ENCODE data around the gene SGCG.

SGCG gene

DNA sequence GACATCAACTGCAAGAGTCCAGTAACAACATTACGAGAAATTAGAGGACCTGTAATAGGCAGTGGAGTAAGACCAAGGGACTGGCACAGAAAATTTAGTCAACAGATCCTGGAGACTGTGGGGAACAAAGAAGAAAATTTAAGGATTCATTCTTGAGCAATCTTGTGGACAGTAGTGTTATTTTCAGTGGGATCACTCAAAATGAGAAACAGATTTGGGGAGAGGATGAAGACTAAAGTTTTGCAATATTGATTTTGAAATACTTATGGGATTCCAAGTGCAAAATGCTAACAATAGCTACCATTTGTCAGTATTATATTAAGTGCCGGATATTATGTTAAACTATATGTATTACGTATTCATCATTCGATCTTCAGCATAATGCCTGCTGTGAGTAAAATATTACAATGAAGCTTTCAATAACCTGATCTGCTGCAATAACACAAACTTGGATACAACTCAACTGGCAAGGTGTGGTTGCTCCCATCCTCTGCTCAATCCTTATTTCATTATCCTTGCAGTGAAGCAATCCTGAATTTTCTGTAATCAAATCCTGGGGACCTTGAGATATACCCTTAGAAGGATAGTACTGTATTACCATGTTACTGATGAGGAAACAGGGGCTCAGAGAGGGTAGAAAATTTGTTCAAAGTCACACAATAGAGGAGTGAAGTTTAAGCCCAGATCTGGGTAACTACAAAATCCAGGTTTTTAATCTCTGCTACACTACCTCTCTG lies 168.6 kb downstream of the SGCG start:
- H3K9me3 ChIP-seq = peaks cover 13% of the 10 kb centered on the region; the same call in 1 of the 2 replicates
- no peaks in the 10 kb centered on the region for H4K20me1 ChIP-seq
- no peak overlapping the region for H3K4me2 ChIP-seq
- no peak overlapping the region for H3K4me3 ChIP-seq
- no peak for TF ChIP-seq Cebpa-rat (IDR thresholded peaks at IDR 0.05)
- H3K27ac ChIP-seq = no peak overlapping the region
- H3K36me3 ChIP-seq = peaks cover 91% of the 10 kb centered on the region
- H3K4me1 ChIP-seq = no peaks in the 10 kb centered on the region
- H3K9ac ChIP-seq = no peak overlapping the region
- no peaks in the 10 kb centered on the region for H3K27me3 ChIP-seq

DNA sequence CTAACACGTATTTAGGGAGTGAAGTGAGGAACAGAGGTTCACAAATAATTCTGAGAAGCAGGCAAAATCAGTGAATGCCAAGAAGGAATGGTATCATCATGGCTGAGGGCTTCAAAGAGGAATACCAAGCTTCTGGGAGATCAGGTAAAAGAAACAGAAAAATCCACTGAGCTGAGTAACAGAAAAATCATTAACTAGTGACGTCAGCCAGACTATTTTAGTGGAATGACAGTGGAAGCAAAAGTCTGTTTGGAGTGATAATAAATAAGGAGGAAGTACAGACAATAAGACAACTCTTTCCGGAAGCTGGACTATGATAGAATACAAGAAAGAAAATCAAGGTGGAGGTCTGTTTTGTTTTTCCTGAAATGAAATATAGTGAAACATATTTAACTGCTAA lies 169.2 kb downstream of the SGCG start:
- Histone ChIP-seq H3K9ac (no peak overlapping the region), H3K27ac (no peak overlapping the region), H3K4me3 (no peak overlapping the region), H3K4me2 (no peak overlapping the region), H3K36me3 (peaks cover 91% of the 10 kb centered on the region), H3K4me1 (no peaks in the 10 kb centered on the region), H3K27me3 (no peaks in the 10 kb centered on the region), H4K20me1 (no peaks in the 10 kb centered on the region), H3K9me3 (peaks cover 13% of the 10 kb centered on the region; the same call in 1 of the 2 replicates)
- TF ChIP-seq Cebpa-rat (IDR thresholded peaks at IDR 0.05) = no peak

DNA sequence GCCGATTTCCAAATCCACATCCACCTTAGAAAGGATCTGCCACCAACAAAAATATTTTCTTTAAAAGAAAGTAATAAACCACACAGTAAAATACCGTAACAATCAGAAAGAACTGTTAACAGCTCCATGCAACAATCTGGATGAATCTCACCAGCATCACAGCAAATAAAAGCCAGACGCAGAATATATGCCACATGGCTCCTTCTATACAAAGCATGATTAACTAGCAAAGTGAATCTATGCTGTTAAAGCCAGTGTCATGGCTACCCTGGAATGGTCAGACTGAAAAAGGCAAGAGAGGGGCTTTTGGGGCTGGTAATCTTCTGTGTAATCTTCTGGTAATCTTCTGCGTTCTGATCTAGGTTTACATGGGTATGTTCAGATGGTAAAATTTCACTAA lies 171.4 kb downstream of the SGCG start:
- H3K27ac ChIP-seq = no peak overlapping the region

DNA sequence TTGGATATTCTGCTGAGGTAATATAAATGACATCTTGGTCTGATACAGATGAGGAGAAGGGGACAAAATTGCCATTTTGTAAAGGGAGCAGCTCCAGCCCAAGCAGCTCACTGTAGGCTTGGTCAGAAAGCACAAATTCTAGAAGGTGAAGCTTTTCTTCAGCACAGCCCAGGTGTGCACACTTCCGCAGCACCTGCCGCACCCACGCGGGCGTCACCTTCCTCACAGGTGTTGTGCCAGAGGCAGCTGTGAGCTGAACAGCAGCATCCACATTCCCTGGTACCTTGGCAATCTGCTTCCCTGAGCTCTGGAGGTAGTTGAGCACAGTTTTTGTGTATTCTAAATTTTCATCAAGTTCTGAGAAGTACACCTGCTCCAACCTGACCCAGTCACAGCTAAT lies 173.7 kb downstream of the SGCG start:
- Histone ChIP-seq H3K4me2 (no peak overlapping the region), H3K9me3 (peaks cover 6% of the 10 kb centered on the region; the same call in 1 of the 2 replicates), H3K36me3 (peaks cover 89% of the 10 kb centered on the region), H3K4me1 (no peaks in the 10 kb centered on the region), H3K27me3 (no peaks in the 10 kb centered on the region), H3K27ac (no peak overlapping the region), H4K20me1 (no peaks in the 10 kb centered on the region), H3K4me3 (no peak overlapping the region), H3K9ac (no peak overlapping the region)
- TF ChIP-seq Cebpa-rat (IDR thresholded peaks at IDR 0.05) = no peak

More for the DNA sequence above, 171.4 kb downstream of the SGCG start:
- Histone ChIP-seq H3K27me3 (no peaks in the 10 kb centered on the region), H3K4me2 (no peak overlapping the region), H3K9ac (no peak overlapping the region), H3K36me3 (peaks cover 95% of the 10 kb centered on the region), H3K9me3 (peaks cover 10% of the 10 kb centered on the region; the same call in 1 of the 2 replicates), H3K4me1 (no peaks in the 10 kb centered on the region), H3K4me3 (no peak overlapping the region), H4K20me1 (no peaks in the 10 kb centered on the region)
- TF ChIP-seq Cebpa-rat (IDR thresholded peaks at IDR 0.05) = no peak

DNA sequence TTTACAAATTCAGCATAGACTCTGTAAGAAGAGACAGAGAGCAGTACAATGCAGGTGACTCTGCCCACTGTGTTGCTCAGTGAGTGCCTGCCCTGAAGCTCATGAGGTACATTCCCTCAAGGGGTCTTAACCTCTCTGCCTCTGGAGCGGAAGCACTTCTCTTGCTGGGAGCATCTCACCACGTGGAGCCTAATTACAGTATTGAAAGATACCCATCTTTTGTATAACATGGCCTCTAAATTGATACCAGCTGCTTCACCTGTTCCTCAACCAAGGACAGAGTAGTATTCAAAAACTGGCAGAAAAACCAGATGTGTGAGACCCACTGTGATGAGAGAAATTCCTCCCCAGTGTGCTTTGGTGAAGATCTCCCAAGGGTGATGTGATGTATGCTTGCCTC lies 175.6 kb downstream of the SGCG start:
- no peak overlapping the region for H3K4me2 ChIP-seq
- no peak overlapping the region for H3K4me3 ChIP-seq
- no peak overlapping the region for H3K27ac ChIP-seq
- H3K4me1 ChIP-seq = no peaks in the 10 kb centered on the region
- no peaks in the 10 kb centered on the region for H3K27me3 ChIP-seq
- 0 out of 2 replicates have a peak, but pooled peaks cover under 1% of the 10 kb centered on the region for H3K9me3 ChIP-seq
- peaks cover 91% of the 10 kb centered on the region for H3K36me3 ChIP-seq
- no peak overlapping the region for H3K9ac ChIP-seq
- no peak for TF ChIP-seq Cebpa-rat (IDR thresholded peaks at IDR 0.05)
- H4K20me1 ChIP-seq = peaks cover under 1% of the 10 kb centered on the region; the same call in 1 of the 2 replicates

DNA sequence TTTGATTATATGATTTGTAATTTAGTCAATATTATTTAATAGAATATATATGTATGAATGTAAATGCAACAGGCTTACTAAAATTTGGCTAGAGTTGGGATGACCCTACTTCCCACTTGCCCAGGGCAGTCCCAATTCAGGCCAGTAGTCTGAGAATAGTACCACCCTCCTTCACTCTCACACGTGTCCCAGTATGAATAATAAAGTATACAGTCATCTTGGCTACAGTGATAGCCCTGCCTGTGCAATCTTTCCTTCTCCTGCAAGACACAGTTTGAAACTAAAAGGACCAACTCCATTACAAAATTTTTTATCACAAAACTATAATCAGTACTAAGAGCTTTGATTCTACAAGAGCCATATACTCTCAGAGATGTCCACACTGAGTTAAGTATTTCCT lies 176.6 kb downstream of the SGCG start:
- no peaks in the 10 kb centered on the region for H3K4me1 ChIP-seq
- H3K4me3 ChIP-seq = no peak overlapping the region
- H3K36me3 ChIP-seq = peaks cover 91% of the 10 kb centered on the region
- peaks cover 9% of the 10 kb centered on the region; the same call in 1 of the 2 replicates for H4K20me1 ChIP-seq
- no peak for TF ChIP-seq Cebpa-rat (IDR thresholded peaks at IDR 0.05)
- H3K9ac ChIP-seq = no peak overlapping the region
- no peak overlapping the region for H3K4me2 ChIP-seq
- H3K9me3 ChIP-seq = no peaks in the 10 kb centered on the region
- H3K27ac ChIP-seq = no peak overlapping the region
- no peaks in the 10 kb centered on the region for H3K27me3 ChIP-seq

DNA sequence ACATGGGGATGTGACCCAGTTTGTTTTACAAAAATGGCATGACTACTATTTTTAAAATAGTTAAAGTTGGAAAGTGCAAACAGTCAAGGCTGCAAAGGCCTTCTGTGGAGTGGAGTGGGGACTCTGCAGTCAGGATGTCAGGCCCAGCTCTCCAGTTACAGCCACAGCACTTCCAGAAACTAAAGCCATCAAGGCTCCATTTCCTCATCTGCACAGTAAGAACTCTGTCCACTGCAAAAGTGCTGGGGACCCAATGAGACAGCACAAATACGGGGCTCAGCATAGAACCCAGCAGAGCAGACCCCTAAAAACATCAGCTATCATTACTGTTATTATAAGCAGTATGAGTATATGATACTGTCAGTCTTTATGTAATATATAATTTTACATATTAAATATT lies 179.1 kb downstream of the SGCG start:
- no peak for TF ChIP-seq Cebpa-rat (IDR thresholded peaks at IDR 0.05)
- Histone ChIP-seq H3K27me3 (no peaks in the 10 kb centered on the region), H3K4me1 (no peaks in the 10 kb centered on the region), H3K27ac (no peak overlapping the region), H3K4me2 (no peak overlapping the region), H4K20me1 (peaks cover 9% of the 10 kb centered on the region; the same call in 1 of the 2 replicates), H3K36me3 (peaks cover 94% of the 10 kb centered on the region), H3K9ac (no peak overlapping the region), H3K9me3 (no peaks in the 10 kb centered on the region), H3K4me3 (no peak overlapping the region)

DNA sequence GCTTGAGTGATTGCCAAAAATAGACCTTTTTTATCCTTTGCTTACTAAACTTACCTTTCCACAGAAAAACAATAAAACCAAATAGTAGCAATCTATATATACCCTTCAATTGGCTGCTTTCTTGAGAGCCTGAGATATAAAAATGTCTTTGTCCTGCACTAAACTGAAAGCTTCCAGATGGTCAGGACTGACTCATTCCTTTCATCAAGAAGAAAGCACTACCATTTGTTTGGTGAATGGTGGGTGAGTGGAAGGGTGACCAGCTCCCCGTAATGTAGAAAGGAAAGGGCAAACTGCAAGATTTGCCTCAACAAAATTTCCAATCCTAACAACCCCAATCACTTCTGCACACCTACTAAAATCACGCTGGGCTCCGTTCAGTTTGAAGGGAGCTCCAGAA lies 184.9 kb downstream of the SGCG start:
- no peak for TF ChIP-seq Cebpa-rat (IDR thresholded peaks at IDR 0.05)
- Histone ChIP-seq H3K36me3 (peaks cover 100% of the 10 kb centered on the region), H3K9ac (no peak overlapping the region), H3K27me3 (no peaks in the 10 kb centered on the region), H3K4me1 (no peaks in the 10 kb centered on the region), H3K9me3 (no peaks in the 10 kb centered on the region), H3K4me3 (no peak overlapping the region), H3K27ac (no peak overlapping the region), H3K4me2 (no peak overlapping the region), H4K20me1 (peaks cover 9% of the 10 kb centered on the region; the same call in 1 of the 2 replicates)

DNA sequence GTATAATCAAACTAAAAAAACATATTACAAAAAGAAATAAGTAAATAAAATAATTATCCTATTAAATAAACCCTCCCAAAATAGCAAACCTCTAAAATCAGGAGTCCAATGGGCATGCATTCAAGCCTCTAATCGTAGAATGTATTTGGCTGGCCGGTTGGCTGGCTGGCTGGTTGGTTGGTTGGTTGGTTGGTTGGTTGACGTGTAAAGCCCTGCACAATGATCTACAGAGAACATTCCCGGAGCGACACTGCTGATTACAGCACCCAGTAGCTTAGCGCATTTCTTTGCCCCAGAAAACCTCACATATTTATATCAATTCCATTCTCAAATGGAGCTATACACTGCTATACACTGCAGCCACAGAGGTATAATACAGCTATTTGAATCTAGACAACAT lies 187.1 kb downstream of the SGCG start:
- Histone ChIP-seq H3K9ac (no peak overlapping the region), H3K27me3 (no peaks in the 10 kb centered on the region), H3K4me1 (peaks cover 10% of the 10 kb centered on the region), H3K4me2 (no peak overlapping the region), H3K36me3 (peaks cover 98% of the 10 kb centered on the region), H3K9me3 (no peaks in the 10 kb centered on the region), H3K27ac (no peak overlapping the region), H3K4me3 (no peak overlapping the region), H4K20me1 (peaks cover 15% of the 10 kb centered on the region)
- no peak for TF ChIP-seq Cebpa-rat (IDR thresholded peaks at IDR 0.05)

DNA sequence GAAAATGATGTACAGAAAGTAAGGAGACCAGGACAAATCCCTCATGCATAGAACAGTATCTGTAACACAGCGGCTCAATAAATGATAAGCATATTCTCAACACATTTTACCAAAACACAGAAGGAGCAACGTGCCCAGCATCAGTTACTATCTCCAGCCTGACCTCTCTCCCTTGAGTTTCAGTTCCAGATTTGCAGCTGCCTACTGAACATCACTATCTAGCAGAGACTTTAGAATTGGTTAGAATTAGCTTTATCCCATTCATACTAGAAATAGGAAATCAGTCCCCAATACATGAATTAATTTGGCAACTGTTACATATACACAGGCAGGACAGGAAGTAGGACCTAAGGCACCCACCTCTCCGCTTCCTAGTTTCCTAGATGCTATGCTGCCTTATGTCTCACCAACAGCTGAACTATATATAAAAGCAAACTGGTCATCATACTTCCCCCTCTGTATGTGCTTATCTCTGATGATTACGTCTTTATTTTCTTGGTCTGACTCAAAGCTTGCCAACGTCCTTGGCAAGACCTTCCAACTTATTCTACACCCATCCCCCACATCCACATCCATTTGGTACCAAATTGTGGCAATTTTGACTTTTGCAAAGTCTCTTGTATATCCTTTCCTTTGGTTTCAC lies 191.6 kb downstream of the SGCG start:
- H3K27me3 ChIP-seq = no peaks in the 10 kb centered on the region
- peaks cover 28% of the 10 kb centered on the region for H4K20me1 ChIP-seq
- H3K27ac ChIP-seq = no peak overlapping the region
- peak overlapping the region; percentile 80 for H3K4me2 ChIP-seq
- peaks cover 59% of the 10 kb centered on the region for H3K36me3 ChIP-seq
- H3K4me3 ChIP-seq = no peak overlapping the region
- no peak for TF ChIP-seq Cebpa-rat (IDR thresholded peaks at IDR 0.05)
- H3K4me1 ChIP-seq = peaks cover 44% of the 10 kb centered on the region
- H3K9ac ChIP-seq = no peak overlapping the region
- no peaks in the 10 kb centered on the region for H3K9me3 ChIP-seq

Measured in BLaER1 (cell line).